ENCODE results near the gene PABPC1L2A.
"Not testable (repeated sequence)": the region's sequence is repeated elsewhere in the genome, so short reads cannot be mapped to it uniquely, and the experiment has no call there.

GRCh38 chrX:73079884-73080283 is 572 bp upstream of the PABPC1L2A start:
- TF ChIP-seq CTCF (IDR thresholded peaks at IDR 0.05 in 8 of 11, conservative IDR thresholded peaks at IDR 0.05 in 3 of 11); POLR2AphosphoS5 (IDR thresholded peaks at IDR 0.05); POLR2A (IDR thresholded peaks at IDR 0.05): not testable (repeated sequence)
